Activated T-cell treated with anti-CD3 and anti-CD28 coated beads for 24 hours (primary cell): ENCODE results near the gene JKAMP.
A peak's percentile ranks its signal among the peaks of the same experiment; 100 is the strongest.
"Not testable (repeated sequence)": the region's sequence is repeated elsewhere in the genome, so short reads cannot be mapped to it uniquely, and the experiment has no call there.

ENCODE experiments used
- DNase-seq: peaks from one replicate; pipeline ENCODE4 v3.0.0-alpha.2; 2020; ENCODE audit warnings: low read depth

The JKAMP gene, protein sequence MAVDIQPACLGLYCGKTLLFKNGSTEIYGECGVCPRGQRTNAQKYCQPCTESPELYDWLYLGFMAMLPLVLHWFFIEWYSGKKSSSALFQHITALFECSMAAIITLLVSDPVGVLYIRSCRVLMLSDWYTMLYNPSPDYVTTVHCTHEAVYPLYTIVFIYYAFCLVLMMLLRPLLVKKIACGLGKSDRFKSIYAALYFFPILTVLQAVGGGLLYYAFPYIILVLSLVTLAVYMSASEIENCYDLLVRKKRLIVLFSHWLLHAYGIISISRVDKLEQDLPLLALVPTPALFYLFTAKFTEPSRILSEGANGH

DNA sequence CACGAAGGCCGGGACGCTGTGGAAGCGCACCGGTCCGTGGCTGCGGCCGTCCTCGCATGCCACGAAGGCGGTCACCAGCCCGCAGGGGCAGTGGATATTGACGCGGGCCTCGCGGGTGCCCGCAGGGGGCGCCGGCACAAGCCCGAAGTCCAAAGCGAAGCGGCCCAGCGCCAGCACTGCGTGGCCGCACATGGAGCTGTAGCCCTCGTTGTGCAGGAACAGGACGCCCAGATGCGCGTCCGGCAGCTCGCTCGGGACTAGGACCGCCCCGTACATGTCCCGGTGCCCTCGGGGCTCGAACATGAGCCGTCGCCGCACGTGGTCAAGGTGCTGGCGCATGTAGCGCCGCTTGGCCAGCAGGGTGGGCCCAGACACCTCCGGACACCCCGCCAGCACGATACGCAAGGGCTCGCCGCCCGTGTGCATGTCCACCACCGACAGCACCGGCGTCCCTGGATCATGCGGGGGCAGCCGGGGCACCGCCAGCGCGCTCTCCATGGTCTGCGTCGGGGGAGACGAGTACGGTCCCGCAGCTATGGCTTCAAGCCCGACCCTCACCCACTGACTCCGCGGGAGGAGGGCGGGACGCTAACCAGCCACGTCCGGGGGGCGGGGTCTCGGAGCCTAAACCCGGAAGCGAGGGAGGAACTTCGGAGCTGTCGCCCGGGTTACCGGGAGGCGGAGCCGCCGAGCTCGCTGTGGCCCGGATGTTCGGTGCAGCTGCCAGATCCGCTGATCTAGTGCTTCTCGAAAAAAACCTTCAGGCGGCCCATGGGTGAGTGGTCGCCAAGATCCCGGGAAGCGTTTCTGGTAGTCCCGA, at the start of gene JKAMP, which contains the start of gene L3HYPDH:
TSS of gene JKAMP (plus strand) at position 699 of the 820 bp plus-strand sequence. CDS start at position 772, 73 bp downstream.
TSS of gene L3HYPDH (minus strand) at position 590 of the 820 bp plus-strand sequence. CDS start at position 498, 92 bp downstream.
- peak; percentile 96 for DNase-seq

- DNase-seq, result no peak
These were observed 49.2 kb upstream of the JKAMP start for GRCh38 chr14:59435101-59435500.

- no peak for DNase-seq
These were observed 48.3 kb upstream of the JKAMP start for GRCh38 chr14:59435987-59436386.

- DNase-seq, result no peak
These were observed 46.1 kb upstream of the JKAMP start for GRCh38 chr14:59438195-59438647.

DNA sequence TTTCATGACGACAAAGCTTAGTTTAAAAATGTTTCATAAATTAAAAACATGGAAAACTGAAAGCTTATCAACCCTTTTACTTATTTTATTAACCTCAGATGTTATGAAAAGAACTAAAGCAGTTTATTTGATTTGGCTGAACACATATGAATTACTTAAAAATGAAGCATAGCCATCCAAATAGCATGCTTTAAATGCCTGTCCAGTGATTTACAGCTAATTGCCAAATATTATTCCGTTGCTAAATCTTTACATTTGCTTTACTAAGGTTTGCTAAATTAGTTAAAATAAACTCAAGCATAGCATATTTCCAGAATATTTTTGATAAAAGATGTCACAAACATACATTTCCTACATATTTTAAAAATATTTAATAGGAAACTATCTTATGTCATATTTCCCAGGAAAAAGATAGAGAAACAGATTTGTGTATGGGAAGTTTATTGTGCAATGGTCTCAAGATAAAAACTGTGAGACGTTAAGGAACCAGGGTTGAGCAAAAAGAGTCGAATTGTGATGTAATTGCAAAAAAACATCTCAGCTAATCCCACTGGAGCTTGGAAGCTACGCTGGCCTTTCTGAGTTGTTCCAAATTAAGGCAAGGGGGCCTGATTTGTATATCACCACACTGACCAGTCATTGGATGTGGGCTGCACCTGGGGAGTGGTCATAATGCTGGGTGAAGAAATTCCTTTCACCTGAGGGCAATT, 44.9 kb upstream of the JKAMP start:
- no peak for DNase-seq

GRCh38 chr14:59448673-59449072, 35.6 kb upstream of the JKAMP start:
- not testable (repeated sequence) for DNase-seq

- DNase-seq, result no peak
These were observed 33.6 kb upstream of the JKAMP start for GRCh38 chr14:59450716-59451115.

DNA sequence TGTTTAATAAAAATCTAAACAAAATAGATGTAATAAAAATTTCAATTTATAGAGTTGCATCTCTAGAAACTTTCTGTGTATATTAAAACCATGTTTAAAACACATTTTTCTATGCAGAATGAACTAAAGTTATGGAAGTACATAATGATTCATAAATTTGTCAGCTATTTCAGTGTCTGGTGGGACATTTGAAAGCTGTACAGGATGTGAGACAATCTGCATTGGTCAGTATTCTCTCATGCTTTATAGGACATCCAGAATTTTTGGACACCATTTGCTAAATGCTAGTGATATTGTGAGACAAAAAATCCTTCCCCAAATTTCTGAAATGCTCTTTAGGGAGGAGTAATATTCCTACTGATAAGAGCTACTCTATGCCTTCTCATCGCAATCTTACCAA, 32.5 kb upstream of the JKAMP start:
- no peak for DNase-seq

DNA sequence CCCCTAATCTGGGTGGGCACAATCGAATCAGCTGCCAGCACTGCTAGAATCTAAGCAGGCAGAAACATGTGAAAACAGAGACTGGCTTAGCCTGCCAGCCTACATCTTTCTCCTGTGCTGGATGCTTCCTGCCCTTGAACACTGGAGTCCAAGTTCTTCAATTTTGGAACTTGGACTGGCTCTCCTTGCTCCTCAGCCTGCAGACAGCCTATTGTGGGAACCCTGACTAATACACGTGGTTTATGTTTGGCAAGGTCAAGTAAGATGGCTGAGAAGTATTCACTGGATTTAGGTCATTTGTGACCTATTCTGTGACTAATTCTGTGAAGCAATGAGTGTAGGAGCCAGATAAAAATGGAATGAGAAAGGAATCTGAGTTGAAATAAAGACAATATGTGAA, 30.2 kb upstream of the JKAMP start:
- no peak for DNase-seq

DNA sequence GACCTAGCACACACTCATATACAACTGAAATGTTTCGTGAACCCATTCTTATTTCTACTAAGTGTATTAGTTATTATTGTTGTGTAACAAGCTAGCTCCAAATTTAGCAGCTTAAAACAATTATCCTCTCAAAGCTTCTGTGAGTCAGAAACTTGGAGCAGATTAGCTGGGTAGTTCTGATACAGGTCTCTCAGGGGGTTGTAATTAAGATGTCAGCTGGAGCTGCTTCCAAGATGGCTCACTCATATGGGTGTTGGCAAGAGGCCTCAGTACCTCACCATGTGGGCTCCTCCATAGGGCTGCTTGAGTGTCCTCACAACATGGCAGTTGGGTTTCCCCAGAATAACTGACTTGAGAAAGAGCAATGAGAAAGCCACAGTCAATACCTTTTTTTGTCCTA, 28.9 kb upstream of the JKAMP start:
- no peak for DNase-seq

GRCh38 chr14:59458486-59458885, 25.8 kb upstream of the JKAMP start:
- DNase-seq, result no peak

DNA sequence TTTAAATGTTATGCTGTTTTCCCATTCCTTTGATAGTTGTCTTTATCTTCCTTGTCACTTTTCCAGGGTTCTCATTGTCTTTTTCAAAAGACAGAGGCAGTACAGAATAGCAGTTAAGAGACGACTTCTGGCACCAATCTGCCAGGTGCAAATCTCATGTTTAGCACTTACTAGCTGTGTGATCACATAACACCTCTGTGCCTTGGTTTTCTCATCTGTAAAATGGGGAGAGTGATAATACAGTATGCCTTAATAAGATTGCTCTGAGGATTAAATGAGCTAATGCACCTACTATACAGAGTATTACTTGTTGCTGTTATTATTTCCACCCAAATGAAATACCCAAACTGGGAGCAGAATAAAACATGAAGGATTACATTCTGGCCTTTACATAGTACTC, 23.9 kb upstream of the JKAMP start:
- DNase-seq, result no peak

DNA sequence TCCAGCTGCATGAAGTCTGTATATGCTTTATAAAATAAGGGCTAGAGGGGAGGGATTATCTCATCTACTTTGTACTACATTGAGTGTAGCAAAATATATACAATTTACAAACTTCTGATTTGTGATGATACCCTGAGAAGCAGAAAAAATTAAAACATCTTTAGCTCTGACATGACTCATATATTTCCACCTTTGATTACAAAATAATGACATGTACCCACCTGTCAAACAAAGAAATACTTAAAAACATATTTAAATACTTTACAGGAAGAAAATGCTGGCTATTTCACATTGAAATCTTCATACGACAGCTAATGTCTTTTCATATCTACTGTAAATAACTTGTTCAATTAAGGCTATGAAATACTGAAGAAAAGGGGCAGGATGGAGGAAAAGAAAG, 22.4 kb upstream of the JKAMP start:
- DNase-seq, result no peak

DNA sequence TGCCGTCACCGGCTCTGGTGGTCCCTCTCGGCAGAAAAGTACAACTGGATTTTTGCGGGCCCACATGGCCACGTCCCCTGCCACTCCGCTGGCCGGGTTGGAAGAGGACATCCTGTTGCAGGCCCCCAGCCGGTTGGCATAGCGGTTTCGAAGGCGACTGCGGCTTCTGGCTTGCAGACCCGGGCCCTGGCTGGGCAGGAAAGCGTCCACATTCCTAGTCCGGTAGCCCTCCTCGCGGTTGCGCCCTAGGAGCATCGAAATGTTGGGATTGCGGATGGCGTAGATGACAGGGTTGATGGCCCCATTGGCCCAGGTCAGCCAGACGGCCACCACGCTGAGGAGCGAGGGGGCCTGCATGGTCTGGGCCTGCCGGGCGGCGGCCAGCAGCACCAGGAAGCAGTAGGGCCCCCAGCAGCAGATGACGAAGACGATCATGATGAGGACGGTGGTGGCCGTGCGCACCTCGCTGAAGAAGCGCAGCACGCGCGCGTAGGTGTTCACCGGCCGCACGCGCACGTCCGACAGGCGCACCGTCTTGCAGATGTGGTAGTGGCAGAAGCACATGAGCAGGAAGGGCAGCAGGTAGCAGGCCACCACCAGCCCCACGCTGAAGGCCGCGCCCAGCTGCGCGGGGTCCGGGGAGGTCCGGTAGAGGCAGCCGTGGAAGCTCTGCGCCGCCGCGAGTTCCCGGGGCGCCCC, 20.4 kb upstream of the JKAMP start:
- peak; percentile 14 for DNase-seq

GRCh38 chr14:59464486-59465315, 19.6 kb upstream of the JKAMP start:
- DNase-seq, result peak; percentile 21

GRCh38 chr14:59465316-59466135, 18.8 kb upstream of the JKAMP start, which contains the start of gene GPR135:
GPR135 (minus strand) TSS chr14:59465380; CDS start chr14:59465226, 154 bp downstream.
- DNase-seq, result peak; percentile 5

DNA sequence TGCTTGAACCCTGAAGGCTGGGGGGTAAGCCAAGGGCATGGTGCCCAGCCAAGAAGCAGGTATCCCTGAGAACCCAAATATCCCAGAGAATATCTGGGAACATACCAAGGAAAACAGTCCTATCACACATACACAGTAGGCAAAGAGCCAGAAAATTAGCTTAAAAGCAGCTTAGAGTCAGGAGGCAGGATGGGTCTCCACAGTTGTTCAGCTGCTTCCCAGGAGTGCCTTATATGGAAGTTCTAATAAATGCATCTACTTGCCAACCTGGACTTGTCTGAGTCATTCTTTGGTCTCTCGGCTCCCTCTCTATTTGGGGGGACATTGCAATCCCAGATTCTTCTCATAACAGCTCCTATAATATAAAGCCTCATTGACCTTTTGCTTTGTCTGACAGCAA, 10.1 kb upstream of the JKAMP start:
- DNase-seq, result no peak

GRCh38 chr14:59475709-59476108, 8.6 kb upstream of the JKAMP start:
- no peak for DNase-seq

DNA sequence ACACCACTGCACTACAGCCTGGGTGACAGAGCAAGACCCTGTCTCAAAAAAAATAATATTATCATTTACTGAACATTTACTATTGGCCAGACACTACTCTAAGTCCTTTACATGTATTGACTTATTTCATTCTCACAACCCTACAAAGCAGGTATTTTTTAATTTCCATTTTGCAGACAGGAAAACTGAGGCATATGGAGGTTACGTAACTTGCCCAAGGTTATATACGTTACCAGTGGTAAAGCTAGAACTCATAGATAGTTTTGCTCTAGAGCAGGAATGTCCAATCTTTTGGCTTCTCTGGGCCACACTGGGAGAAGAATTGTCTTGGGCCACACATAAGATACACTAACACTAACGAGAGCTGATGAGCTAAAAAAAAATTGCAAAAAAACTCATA, 5.8 kb upstream of the JKAMP start:
- DNase-seq, result no peak

DNA sequence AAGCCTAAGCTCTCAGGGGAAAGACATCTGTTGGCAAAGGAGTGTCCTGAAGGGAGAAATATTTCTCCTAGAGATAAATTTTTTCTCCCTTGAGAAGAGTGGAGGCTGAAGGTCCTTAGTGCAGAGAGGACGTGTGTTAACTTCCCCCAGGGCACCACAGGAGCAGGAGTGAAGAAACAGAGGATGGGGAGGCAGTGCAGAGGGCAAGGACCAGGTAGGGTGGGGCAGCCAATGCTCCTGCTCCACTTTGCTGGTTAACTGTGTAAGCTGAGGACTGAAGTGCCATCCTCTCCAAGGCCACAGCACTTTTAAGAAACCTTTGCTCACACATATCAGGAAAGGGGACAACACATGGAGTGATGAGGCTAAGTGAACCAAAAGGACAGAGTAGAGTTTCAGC, 4.2 kb upstream of the JKAMP start:
- DNase-seq, result no peak
